H1 (cell line): ENCODE results near the gene PIGC. TPM values are rescaled to one million over a fixed set of nuclear protein-coding genes. Genes with fewer than 3 reads are reported as not detected.

Source experiments
- CTCF ChIA-PET: fragments of 300-600 bp; sonication (Branson Sonifier 250); formaldehyde crosslinking; loops from one replicate; lab custom pipeline; 2021; ENCODE audit not compliant: partially characterized antibody; lab: Charles Lee
- POLR2A ChIA-PET: fragments of 300-600 bp; sonication (Branson Sonifier 250); formaldehyde crosslinking; loops from one replicate; lab custom pipeline; 2021; ENCODE audit warnings: inconsistent platforms; ENCODE audit not compliant: partially characterized antibody; lab: Charles Lee
- DNase-seq, 2 experiments: peaks; one replicate each; pipeline versions ENCODE4 v3.0.0 to v3.0.0-alpha.2; 2010 to 2022; ENCODE audit warnings: low spot score in 2 of 2, low read depth in 1 of 2, mixed read lengths in 1 of 2
- FAIRE-seq: peaks from 2 replicates; lab custom pipeline; 2011; peaks lifted over from hg19 to GRCh38; lab: Jason Lieb, UNC
- H2AFZ ChIP-seq: 2 replicates; pipeline ENCODE4 v1.8.1; 2012; ENCODE audit warnings: low read length, inconsistent platforms
- H2AK5ac ChIP-seq: 2 replicates; pipeline ENCODE4 v1.6.1; 2013; ENCODE audit warnings: low read depth, low read length
- H2BK120ac ChIP-seq: replicated peaks from 2 replicates; pipeline ENCODE3; 2013; ENCODE audit warnings: low read depth, low read length, inconsistent platforms
- H2BK12ac ChIP-seq: 2 replicates; pipeline ENCODE4 v1.6.1; 2013; ENCODE audit warnings: low read depth, low read length
- H2BK15ac ChIP-seq: 2 replicates; pipeline ENCODE4 v1.6.1; 2013; ENCODE audit warnings: low read length
- H2BK20ac ChIP-seq: 2 replicates; pipeline ENCODE4 v1.6.1; 2013; ENCODE audit warnings: low read length
- H2BK5ac ChIP-seq: 2 replicates; pipeline ENCODE4 v1.6.1; 2013; ENCODE audit warnings: low read depth, low read length
- H3K14ac ChIP-seq: 2 replicates; pipeline ENCODE4 v1.6.1; 2013; ENCODE audit warnings: inconsistent platforms; ENCODE audit not compliant: insufficient read length
- H3K18ac ChIP-seq: 2 replicates; pipeline ENCODE4 v1.6.1; 2013; ENCODE audit warnings: low read length; ENCODE audit errors: extremely low read depth
- H3K23ac ChIP-seq: 2 replicates; pipeline ENCODE4 v1.6.1; 2013; ENCODE audit warnings: inconsistent platforms; ENCODE audit not compliant: insufficient read length
- H3K23me2 ChIP-seq: 2 replicates; pipeline ENCODE4 v1.6.1; 2013; ENCODE audit warnings: low read depth, low read length
- H3K27ac ChIP-seq: 2 replicates; pipeline ENCODE4 v1.6.1; 2011; ENCODE audit warnings: low read depth, low read length, inconsistent platforms
- H3K27me3 ChIP-seq, 4 experiments: replicated peaks in 1 of 4; 1 replicate in 1 of 4; 2 replicates in 3 of 4; pipeline versions ENCODE4 v1.6.1 to v1.8.1; 2011 to 2013; ENCODE audit warnings: low read length in 3 of 4, mild to moderate bottlenecking in 3 of 4, inconsistent platforms in 2 of 4, mixed read lengths in 2 of 4, moderate library complexity in 1 of 4; ENCODE audit not compliant: control insufficient read depth in 3 of 4, insufficient read depth in 3 of 4; ENCODE audit errors: extremely low read depth in 1 of 4
- H3K36me3 ChIP-seq, 4 experiments: 2 replicates each; pipeline versions ENCODE4 v1.6.1 to v1.8.1; 2011 to 2013; ENCODE audit warnings: mild to moderate bottlenecking in 4 of 4, low read length in 3 of 4, moderate library complexity in 2 of 4, control low read depth in 1 of 4, inconsistent platforms in 1 of 4; ENCODE audit not compliant: insufficient read depth in 4 of 4, control insufficient read depth in 2 of 4
- H3K4ac ChIP-seq: replicated peaks from 2 replicates; pipeline ENCODE3; 2013; ENCODE audit warnings: low read length, low read depth, mixed read lengths, inconsistent platforms; ENCODE audit not compliant: insufficient read length
- H3K4me1 ChIP-seq, 4 experiments: replicated peaks in 1 of 4; 1 replicate in 1 of 4; 2 replicates in 3 of 4; pipeline versions ENCODE4 v1.6.1 to v1.8.1; 2011 to 2013; ENCODE audit warnings: low read length in 3 of 4, inconsistent platforms in 2 of 4, mixed read lengths in 1 of 4; ENCODE audit not compliant: insufficient read depth in 4 of 4, control insufficient read depth in 3 of 4
- H3K4me2 ChIP-seq, 2 experiments: 2 replicates each; pipeline versions ENCODE4 v1.6.1 to v1.8.1; 2011 to 2013; ENCODE audit warnings: low read depth in 2 of 2, low read length in 2 of 2, control low read depth in 1 of 2, inconsistent platforms in 1 of 2, mild to moderate bottlenecking in 1 of 2; ENCODE audit not compliant: insufficient read depth in 1 of 2
- H3K4me3 ChIP-seq, 4 experiments: fragments of 200-600, 300-600 bp in 1 of 4; sonication (generic), shearing (Covaris generic), sonication (Bioruptor Twin) in 1 of 4; 2 replicates each; pipeline versions ENCODE4 v1.5.1 to v1.8.1; 2011 to 2016; ENCODE audit warnings: low read length in 4 of 4, low read depth in 3 of 4, control low read depth in 2 of 4, inconsistent platforms in 2 of 4, mild to moderate bottlenecking in 2 of 4, mixed read lengths in 1 of 4, moderate library complexity in 1 of 4; ENCODE audit not compliant: insufficient read depth in 2 of 4; ENCODE audit errors: extremely low read depth in 1 of 4
- H3K56ac ChIP-seq: replicated peaks from 2 replicates; pipeline ENCODE3; 2013; ENCODE audit warnings: low read depth, mild to moderate bottlenecking, mixed read lengths, low read length, inconsistent platforms; ENCODE audit not compliant: insufficient read length
- H3K79me1 ChIP-seq: 2 replicates; pipeline ENCODE4 v1.6.1; 2013; ENCODE audit warnings: low read depth, low read length, control low read depth
- H3K79me2 ChIP-seq, 2 experiments: 2 replicates each; pipeline versions ENCODE4 v1.6.1 to v1.8.1; 2012 to 2013; ENCODE audit warnings: low read length in 2 of 2, mild to moderate bottlenecking in 2 of 2, inconsistent platforms in 1 of 2; ENCODE audit not compliant: insufficient read depth in 2 of 2, control insufficient read depth in 1 of 2
- H3K9ac ChIP-seq, 4 experiments: replicated peaks in 1 of 4; 1 replicate in 1 of 4; 2 replicates in 3 of 4; pipeline versions ENCODE4 v1.6.1 to v1.8.1; 2011 to 2013; ENCODE audit warnings: low read depth in 3 of 4, low read length in 3 of 4, control low read depth in 2 of 4, mild to moderate bottlenecking in 2 of 4, moderate library complexity in 2 of 4, inconsistent platforms in 1 of 4; ENCODE audit errors: extremely low read depth in 1 of 4
- H3K9me3 ChIP-seq, 2 experiments: 2 replicates each; pipeline versions ENCODE4 v1.6.1 to v1.8.1; 2012 to 2013; ENCODE audit warnings: mild to moderate bottlenecking in 2 of 2, moderate library complexity in 2 of 2, control low read depth in 1 of 2, inconsistent platforms in 1 of 2, low read depth in 1 of 2, low read length in 1 of 2, mixed read lengths in 1 of 2; ENCODE audit not compliant: insufficient read depth in 2 of 2
- H4K20me1 ChIP-seq, 2 experiments: replicated peaks in 1 of 2; 2 replicates each; pipeline versions ENCODE3 to v1.8.1; 2011 to 2013; ENCODE audit warnings: inconsistent platforms in 2 of 2, low read length in 2 of 2, mild to moderate bottlenecking in 1 of 2; ENCODE audit not compliant: insufficient read depth in 2 of 2, control insufficient read depth in 1 of 2
- H4K5ac ChIP-seq: 2 replicates; pipeline ENCODE4 v1.6.1; 2013; ENCODE audit warnings: low read length, low read depth, mixed read lengths, inconsistent platforms; ENCODE audit not compliant: insufficient read length
- H4K8ac ChIP-seq: 2 replicates; pipeline ENCODE4 v1.8.0; 2013; ENCODE audit warnings: mild to moderate bottlenecking, moderate library complexity, low read length, inconsistent platforms; ENCODE audit not compliant: insufficient read depth; ENCODE audit errors: extremely low read depth
- H4K91ac ChIP-seq: replicated peaks from 2 replicates; pipeline ENCODE3; 2013; ENCODE audit warnings: low read length, mixed read lengths, inconsistent platforms; ENCODE audit not compliant: insufficient read length
- RNF2 ChIP-seq: fragments of 200-900, 300-1000 bp; sonication (generic); IDR thresholded peaks from 2 replicates; pipeline ENCODE4 v1.7.1; 2016; ENCODE audit warnings: borderline replicate concordance, low read depth, mild to moderate bottlenecking, antibody characterized with exemption, low read length; ENCODE audit not compliant: poor library complexity, severe bottlenecking; ENCODE audit errors: missing control alignments
- polyA plus RNA-seq, 7 experiments: library from polyadenylated mRNA; depleted of rRNA in 3 of 7; stranded (reverse) in 5 of 7; unstranded in 2 of 7; fragments of >200 nt in 5 of 7; fragments of 200-250 nt in 2 of 7; gene quantifications; 1 replicate in 5 of 7; 2 replicates in 1 of 7; 4 replicates in 1 of 7; pipeline versions ENCODE4 v1.2.1 to v1.2.3, GENCODE V29; 2011 to 2013; ENCODE audit warnings: missing spikeins in 2 of 7, mixed read lengths in 2 of 7
- total RNA-seq: library from RNA; stranded (reverse); fragmentation: NEBNext Ultra II Directional; extraction: Animal tissue kit (Norgen Biotek cat#: 25700); gene quantifications from 2 replicates; pipeline ENCODE4 v1.2.1, GENCODE V29; 2021

The PIGC gene
- total and polyA plus RNA-seq, 2 of the 8 experiments (the other 6 are each of a cell fraction or from before 2014, with no cell fraction given), result 21.0 to 39.3 TPM

- H3K18ac ChIP-seq, result no peak overlapping the region
- no peak for TF ChIP-seq RNF2
- no peak overlapping the region for H4K8ac ChIP-seq
- no peaks in the 10 kb centered on the region for H3K23me2 ChIP-seq
- no peak overlapping the region for H3K4ac ChIP-seq
- no peak for FAIRE-seq
- H2AFZ ChIP-seq, result no peak overlapping the region
- H3K27ac ChIP-seq, result no peak overlapping the region
- H2BK15ac ChIP-seq, result no peak overlapping the region
- no peak for DNase-seq
- H2BK5ac ChIP-seq, result no peak overlapping the region
- H3K79me1 ChIP-seq, result no peaks in the 10 kb centered on the region
- H4K5ac ChIP-seq, result no peak overlapping the region
- no peak overlapping the region for H2AK5ac ChIP-seq
- H2BK12ac ChIP-seq, result no peak overlapping the region
- no peak overlapping the region for H3K9ac ChIP-seq
- H3K14ac ChIP-seq, result no peak overlapping the region
- POLR2A ChIA-PET, result no interaction called here
- H3K79me2 ChIP-seq, result no peaks in the 10 kb centered on the region
- H3K56ac ChIP-seq, result no peak overlapping the region
- no peak overlapping the region for H2BK20ac ChIP-seq
- H3K4me2 ChIP-seq, result no peak overlapping the region
- no peaks in the 10 kb centered on the region for H3K36me3 ChIP-seq
- H3K4me3 ChIP-seq, result no peak overlapping the region
- no peaks in the 10 kb centered on the region for H4K20me1 ChIP-seq
- no peaks in the 10 kb centered on the region for H3K27me3 ChIP-seq
- H2BK120ac ChIP-seq, result no peak overlapping the region
- H4K91ac ChIP-seq, result no peak overlapping the region
- no peaks in the 10 kb centered on the region for H3K4me1 ChIP-seq
- CTCF ChIA-PET, result interaction anchor here (1.2 to 1.5 kb wide), 2 partner anchors 24 to 30 kb away, joined by 3 to 4 read pairs; no protein-coding TSS in a partner anchor
- no peaks in the 10 kb centered on the region for H3K9me3 ChIP-seq
- H3K23ac ChIP-seq, result no peak overlapping the region
Observed at GRCh38 chr1:172473842-172474241, 30.0 kb upstream of the PIGC start.
